Measurements from ENCODE around the gene KNCN. TPM values are rescaled to one million over a fixed set of nuclear protein-coding genes. Genes with fewer than 3 reads are reported as not detected.

Gene KNCN
- not detected for total RNA-seq

DNA sequence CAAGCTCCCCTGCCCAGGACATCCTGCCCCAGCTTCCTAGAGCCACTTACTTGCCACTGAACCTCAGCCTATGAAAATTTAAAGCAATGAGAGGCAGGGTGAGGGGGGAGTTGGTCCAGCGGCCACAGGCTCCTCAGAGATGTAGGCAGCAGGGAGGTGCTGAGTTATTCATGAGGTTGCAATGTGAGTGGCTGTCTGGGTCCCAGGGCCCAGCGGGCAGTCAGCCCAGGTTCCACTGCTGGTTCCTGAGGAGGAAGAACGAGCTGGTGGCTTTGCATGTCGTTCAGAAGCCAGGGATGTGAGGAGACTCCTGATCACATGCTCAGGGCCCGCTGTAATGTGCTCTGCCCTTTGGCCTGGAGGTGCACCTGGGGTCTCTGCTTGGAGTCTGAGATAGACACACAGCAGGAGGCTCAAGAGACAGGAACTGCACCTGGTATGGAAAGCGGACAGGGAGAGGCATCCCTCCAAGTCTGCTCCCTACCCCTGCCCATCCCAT is at the start of gene KNCN:
TSS of gene KNCN (minus strand) at position 51 of the 499 bp plus-strand sequence. CDS start 432 bp downstream, outside the sequence.
- peaks cover 0 to 11% of the 10 kb centered on the region in 2 donors for H3K27me3 ChIP-seq
- TF ChIP-seq, protein P1, sequence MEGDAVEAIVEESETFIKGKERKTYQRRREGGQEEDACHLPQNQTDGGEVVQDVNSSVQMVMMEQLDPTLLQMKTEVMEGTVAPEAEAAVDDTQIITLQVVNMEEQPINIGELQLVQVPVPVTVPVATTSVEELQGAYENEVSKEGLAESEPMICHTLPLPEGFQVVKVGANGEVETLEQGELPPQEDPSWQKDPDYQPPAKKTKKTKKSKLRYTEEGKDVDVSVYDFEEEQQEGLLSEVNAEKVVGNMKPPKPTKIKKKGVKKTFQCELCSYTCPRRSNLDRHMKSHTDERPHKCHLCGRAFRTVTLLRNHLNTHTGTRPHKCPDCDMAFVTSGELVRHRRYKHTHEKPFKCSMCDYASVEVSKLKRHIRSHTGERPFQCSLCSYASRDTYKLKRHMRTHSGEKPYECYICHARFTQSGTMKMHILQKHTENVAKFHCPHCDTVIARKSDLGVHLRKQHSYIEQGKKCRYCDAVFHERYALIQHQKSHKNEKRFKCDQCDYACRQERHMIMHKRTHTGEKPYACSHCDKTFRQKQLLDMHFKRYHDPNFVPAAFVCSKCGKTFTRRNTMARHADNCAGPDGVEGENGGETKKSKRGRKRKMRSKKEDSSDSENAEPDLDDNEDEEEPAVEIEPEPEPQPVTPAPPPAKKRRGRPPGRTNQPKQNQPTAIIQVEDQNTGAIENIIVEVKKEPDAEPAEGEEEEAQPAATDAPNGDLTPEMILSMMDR (IDR thresholded peaks at IDR 0.05): no peak
- TF ChIP-seq POLR2AphosphoS5 (IDR thresholded peaks at IDR 0.05) (no peak), POLR2A (IDR thresholded peaks at IDR 0.05) (no peak)
- no peaks in the 10 kb centered on the region for H3K36me3 ChIP-seq
- no peak for DNase-seq (ENCODE audit: low spot score in 2 of 2)
- no peaks in the 10 kb centered on the region for H3K9me3 ChIP-seq
- H3K4me1 ChIP-seq: no peaks in the 10 kb centered on the region
- intact Hi-C loops (cut with DNase I; ENCODE audit: low total_unique reads): no loop called here
- H3K27ac ChIP-seq: no peak within 1 kb of the TSS
- H3K4me3 ChIP-seq: no peak within 1 kb of the TSS

GRCh38 chr1:46599059-46599970 is 47.9 kb upstream of the KNCN start:
- H3K36me3 ChIP-seq: no peaks in the 10 kb centered on the region
- H3K4me3 ChIP-seq: no peak overlapping the region
- H3K9me3 ChIP-seq: no peaks in the 10 kb centered on the region
- H3K4me1 ChIP-seq: no peaks in the 10 kb centered on the region
- H3K27ac ChIP-seq: no peak overlapping the region
- H3K27me3 ChIP-seq: no peaks in the 10 kb centered on the region
- no peak for DNase-seq (ENCODE audit: low spot score in 2 of 2)
- intact Hi-C loops (cut with DNase I; ENCODE audit: low total_unique reads): no loop called here
- TF ChIP-seq, protein P1 (IDR thresholded peaks at IDR 0.05): no peak
- no peak for TF ChIP-seq POLR2A (IDR thresholded peaks at IDR 0.05)
- no peak for TF ChIP-seq POLR2AphosphoS5 (IDR thresholded peaks at IDR 0.05)

DNA sequence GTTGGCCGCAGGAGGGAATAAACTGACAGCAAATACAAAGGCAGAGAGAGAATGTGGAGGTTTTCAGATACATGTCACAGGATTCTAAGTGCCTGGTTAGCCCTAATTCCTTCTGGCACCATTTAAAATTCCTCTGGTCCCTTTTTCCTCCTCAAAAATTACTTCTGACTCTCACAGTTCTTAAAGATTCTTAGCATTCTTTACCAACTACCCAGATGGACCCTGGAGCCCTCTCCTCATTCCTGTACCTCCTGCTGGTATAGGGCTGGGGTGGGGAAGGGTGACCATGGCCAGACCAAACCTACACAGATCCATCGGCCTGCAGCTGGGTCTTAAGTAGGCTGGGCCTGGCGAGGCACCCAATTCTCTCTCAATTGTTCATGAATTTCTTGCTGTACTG is 45.4 kb upstream of the KNCN start:
- intact Hi-C loops (cut with DNase I; ENCODE audit: low total_unique reads): no loop called here
- no peak overlapping the region for H3K27ac ChIP-seq
- no peak for DNase-seq (ENCODE audit: low spot score in 2 of 2)
- TF ChIP-seq POLR2AphosphoS5 (IDR thresholded peaks at IDR 0.05): no peak
- TF ChIP-seq, protein P1 (IDR thresholded peaks at IDR 0.05): no peak
- no peak for TF ChIP-seq POLR2A (IDR thresholded peaks at IDR 0.05)
- no peak overlapping the region for H3K4me3 ChIP-seq
- no peaks in the 10 kb centered on the region for H3K4me1 ChIP-seq
- no peaks in the 10 kb centered on the region for H3K9me3 ChIP-seq
- no peaks in the 10 kb centered on the region for H3K27me3 ChIP-seq
- H3K36me3 ChIP-seq: peaks cover 4% of the 10 kb centered on the region

DNA sequence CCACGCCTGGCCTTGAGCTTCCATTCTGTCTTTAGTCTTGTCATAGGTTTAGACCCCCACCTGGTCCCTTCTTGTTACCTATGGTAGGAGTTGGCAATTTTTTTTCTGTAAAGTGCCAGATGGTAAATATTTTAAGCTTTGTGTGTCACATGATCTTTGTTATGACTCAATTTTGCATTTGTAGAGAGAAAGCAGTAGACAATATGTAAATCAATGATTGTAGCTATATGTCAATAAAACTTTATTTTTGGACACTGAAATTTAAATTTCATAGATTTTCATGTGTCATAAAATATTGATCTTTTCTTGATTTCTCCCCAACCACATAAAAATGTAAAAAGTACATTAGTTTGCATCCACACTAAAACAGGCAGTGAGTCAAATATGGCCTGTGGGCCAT is 44.6 kb upstream of the KNCN start:
- intact Hi-C loops (cut with DNase I; ENCODE audit: low total_unique reads): no loop called here
- no peak for DNase-seq (ENCODE audit: low spot score in 2 of 2)
- Histone ChIP-seq H3K27ac (no peak overlapping the region), H3K9me3 (no peaks in the 10 kb centered on the region), H3K36me3 (peaks cover 8% of the 10 kb centered on the region), H3K4me3 (no peak overlapping the region), H3K4me1 (no peaks in the 10 kb centered on the region), H3K27me3 (no peaks in the 10 kb centered on the region)
- TF ChIP-seq POLR2AphosphoS5 (IDR thresholded peaks at IDR 0.05): no peak
- no peak for TF ChIP-seq POLR2A (IDR thresholded peaks at IDR 0.05)
- TF ChIP-seq, protein P1 (IDR thresholded peaks at IDR 0.05): no peak

GRCh38 chr1:46595127-46595526 is 43.7 kb upstream of the KNCN start:
- H3K36me3 ChIP-seq: peaks cover 8% of the 10 kb centered on the region
- H3K27ac ChIP-seq: peak overlapping the region in 1 of 2 donors; percentile 14
- H3K4me3 ChIP-seq: no peak overlapping the region
- intact Hi-C loops (cut with DNase I; ENCODE audit: low total_unique reads): no loop called here
- TF ChIP-seq, protein P1 (IDR thresholded peaks at IDR 0.05): no peak
- TF ChIP-seq POLR2AphosphoS5 (IDR thresholded peaks at IDR 0.05) (no peak), POLR2A (IDR thresholded peaks at IDR 0.05) (no peak)
- DNase-seq (ENCODE audit: low spot score in 2 of 2): no peak
- H3K9me3 ChIP-seq: no peaks in the 10 kb centered on the region
- H3K4me1 ChIP-seq: no peaks in the 10 kb centered on the region
- H3K27me3 ChIP-seq: no peaks in the 10 kb centered on the region

Data from breast epithelium (tissue), 4 donors.